Right renal cortex interstitium (tissue), 3 donors: ENCODE results near the gene PAPOLA. TPM values are rescaled to one million over a fixed set of nuclear protein-coding genes. Genes with fewer than 3 reads are reported as not detected.

Source experiments
- DNase-seq, 3 donors: peaks; one replicate each; pipeline ENCODE4 v3.0.0-alpha.2; 2013; ENCODE audit warnings: low read depth in 3 of 3, low spot score in 2 of 3
- polyA plus RNA-seq, 3 donors: library from polyadenylated mRNA; unstranded; fragments of 120-200 nt; gene quantifications; one replicate each; pipeline ENCODE4 v1.2.1, GENCODE V29; 2013; ENCODE audit not compliant: insufficient read length in 3 of 3

Gene PAPOLA
- polyA plus RNA-seq, 3 donors: 208 to 215 (median 214) TPM

DNA sequence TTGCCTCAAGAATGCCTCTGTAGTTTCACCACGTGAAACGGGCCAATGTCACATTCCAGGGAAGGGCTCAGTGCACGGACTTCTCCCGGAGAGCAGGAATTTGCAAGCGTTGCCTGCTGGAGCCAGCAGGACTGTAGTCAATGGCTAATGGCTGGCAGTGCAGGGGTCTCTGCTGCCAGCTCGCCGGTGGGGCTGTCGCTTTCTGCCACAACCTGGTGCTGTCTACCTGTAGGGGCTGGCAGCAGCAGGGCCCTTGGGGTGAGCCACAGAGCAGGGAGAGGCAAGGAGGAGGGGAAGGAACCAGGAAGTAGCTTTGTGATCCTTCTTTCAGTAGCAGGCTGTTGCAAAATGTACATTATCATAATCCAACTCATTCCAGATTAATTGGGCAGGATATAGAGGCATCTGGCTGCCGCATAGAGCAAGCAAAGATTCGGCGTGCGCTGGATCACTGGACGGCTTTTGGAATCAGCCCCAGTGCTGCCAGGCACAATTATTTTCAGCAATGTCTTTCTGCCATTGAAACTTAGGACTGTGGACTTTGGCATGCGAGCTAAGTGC, 114.1 kb downstream of the PAPOLA start:
- DNase-seq: no peak

Other genes starting within 250 kb of the PAPOLA start
- gene BDKRB1, start 246.2 kb upstream of the PAPOLA start, polyA plus RNA-seq: under 1 TPM; 0.19 to 0.26 (median 0.24) TPM
- 10 to 100 TPM; 25.1 to 28.4 (median 28.1) TPM for gene ATG2B, start 139.0 kb upstream of the PAPOLA start, polyA plus RNA-seq
- gene GSKIP, start 138.9 kb upstream of the PAPOLA start, polyA plus RNA-seq: 10 to 100 TPM; 32.4 to 40.4 (median 37.6) TPM
- gene AK7, start 110.3 kb upstream of the PAPOLA start, polyA plus RNA-seq: 1 to 10 TPM; 5.3 to 5.8 (median 5.5) TPM